ENCODE data around the gene RNF17. TPM values are rescaled to one million over a fixed set of nuclear protein-coding genes. Genes with fewer than 3 reads are reported as not detected.

Gene RNF17
- total and polyA plus RNA-seq, 12 donors = 0.13 to 0.14 TPM; not detected in 10

DNA sequence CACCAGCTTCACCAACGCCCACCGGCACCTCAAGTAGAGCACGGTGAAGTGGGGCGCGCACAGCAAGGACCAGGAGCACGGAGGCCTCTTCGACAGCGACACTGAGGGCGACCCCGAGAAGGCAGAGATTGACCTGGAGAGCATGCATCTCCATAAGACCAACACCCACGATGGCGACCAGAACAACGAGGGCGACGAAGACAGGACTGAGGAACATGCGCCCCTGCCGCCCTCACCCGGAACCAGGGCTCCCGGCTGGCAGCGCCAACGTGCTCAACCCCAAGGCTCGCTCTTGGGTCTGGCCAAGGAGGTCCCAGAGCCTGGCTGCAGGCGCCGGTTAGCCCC is 18.5 kb upstream of the RNF17 start:
- Histone ChIP-seq H3K36me3 (no peaks in the 10 kb centered on the region), H3K9me3 (no peaks in the 10 kb centered on the region), H3K27ac (no peak overlapping the region), H3K27me3 (peaks cover 22 to 72% (median 66%) of the 10 kb centered on the region in 7 donors), H3K4me3 (no peak overlapping the region), H3K4me1 (peaks cover 0 to 37% (median 16%) of the 10 kb centered on the region in 9 donors)
- TF ChIP-seq, protein P1, sequence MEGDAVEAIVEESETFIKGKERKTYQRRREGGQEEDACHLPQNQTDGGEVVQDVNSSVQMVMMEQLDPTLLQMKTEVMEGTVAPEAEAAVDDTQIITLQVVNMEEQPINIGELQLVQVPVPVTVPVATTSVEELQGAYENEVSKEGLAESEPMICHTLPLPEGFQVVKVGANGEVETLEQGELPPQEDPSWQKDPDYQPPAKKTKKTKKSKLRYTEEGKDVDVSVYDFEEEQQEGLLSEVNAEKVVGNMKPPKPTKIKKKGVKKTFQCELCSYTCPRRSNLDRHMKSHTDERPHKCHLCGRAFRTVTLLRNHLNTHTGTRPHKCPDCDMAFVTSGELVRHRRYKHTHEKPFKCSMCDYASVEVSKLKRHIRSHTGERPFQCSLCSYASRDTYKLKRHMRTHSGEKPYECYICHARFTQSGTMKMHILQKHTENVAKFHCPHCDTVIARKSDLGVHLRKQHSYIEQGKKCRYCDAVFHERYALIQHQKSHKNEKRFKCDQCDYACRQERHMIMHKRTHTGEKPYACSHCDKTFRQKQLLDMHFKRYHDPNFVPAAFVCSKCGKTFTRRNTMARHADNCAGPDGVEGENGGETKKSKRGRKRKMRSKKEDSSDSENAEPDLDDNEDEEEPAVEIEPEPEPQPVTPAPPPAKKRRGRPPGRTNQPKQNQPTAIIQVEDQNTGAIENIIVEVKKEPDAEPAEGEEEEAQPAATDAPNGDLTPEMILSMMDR (IDR thresholded peaks at IDR 0.05) = no peak
- 48 to 49% methylated on average over 23 to 24 of the region's 24 CpGs for WGBS, 2 donors
- no peak for ATAC-seq
- intact Hi-C loops (cut with DNase I) = no loop called here
- DNase-seq = no peak

DNA sequence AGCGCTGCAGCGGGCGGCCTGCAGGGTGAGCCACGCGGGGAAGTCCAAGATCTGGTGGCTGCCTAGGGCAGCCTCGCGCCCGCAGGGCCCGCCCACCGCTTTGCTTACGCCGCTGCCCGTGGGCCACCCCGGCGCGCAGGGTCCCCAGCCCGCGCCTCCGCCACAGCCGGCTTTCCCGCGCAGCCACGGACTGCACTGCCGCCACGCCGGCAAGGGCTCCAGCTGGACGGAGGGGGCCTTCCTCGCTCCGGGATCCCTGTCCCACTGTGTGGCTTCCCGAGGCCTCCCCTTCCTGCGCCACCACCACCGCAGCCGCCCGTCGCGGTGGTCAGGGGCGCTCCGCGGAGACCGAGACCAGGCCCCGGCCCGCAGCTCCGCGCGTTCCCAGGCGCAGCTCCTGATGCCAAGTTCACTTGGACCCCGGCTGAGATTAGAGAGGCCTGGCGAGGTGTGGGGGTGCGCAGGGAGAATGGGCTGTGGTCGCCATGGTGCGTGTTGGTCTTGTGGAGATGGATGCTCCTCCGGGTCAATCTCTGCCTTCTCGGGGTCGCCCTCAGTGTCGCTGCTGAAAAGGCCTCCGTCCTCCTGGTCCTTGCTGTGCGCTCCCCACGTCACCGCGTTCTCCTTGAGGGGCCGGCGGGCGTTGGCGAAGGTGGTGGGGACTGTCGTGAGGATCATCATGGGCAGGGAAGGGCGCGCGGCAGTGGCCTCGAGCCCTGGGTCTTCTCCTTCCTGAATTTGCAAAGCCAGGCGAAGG is 17.9 kb upstream of the RNF17 start:
- no peak for ATAC-seq
- WGBS, 2 donors = 4 to 5% methylated on average over 69 to 70 of the region's 70 CpGs
- H3K27me3 ChIP-seq = peaks cover 22 to 76% (median 68%) of the 10 kb centered on the region in 7 donors

DNA sequence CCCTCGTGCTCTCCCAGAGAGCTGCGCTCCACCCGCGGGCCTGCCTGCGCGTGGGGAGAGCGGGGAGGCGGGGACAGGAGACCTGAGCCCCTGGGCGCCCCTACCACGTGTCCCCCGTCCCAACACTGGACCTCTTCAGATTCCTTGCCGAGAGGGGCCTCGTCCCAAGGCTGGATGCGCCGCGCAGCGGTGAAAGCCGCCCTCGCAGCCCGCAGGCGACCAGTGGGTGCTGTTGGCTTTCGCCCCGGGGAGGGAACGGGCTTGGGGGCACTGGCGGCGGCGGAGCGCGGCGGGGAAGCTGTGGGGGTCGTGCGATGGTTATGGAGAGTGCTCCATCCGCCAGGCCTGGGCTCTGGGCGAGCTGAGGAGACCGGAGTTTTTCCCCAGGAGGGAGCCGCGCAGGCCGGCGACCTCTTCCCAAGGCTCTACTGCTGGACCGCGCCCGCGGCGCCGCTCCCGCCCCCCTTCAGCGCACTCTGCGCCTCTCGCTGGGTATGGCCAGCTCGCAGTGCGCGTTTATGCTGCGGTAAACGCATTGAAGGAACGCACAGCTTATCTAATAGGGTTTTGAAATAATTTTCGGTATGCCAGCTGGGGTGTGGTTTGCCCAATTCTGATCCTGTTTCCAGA is 17.2 kb upstream of the RNF17 start:
- TF ChIP-seq, protein P1 (IDR thresholded peaks at IDR 0.05) = peak in 4 of 9 donors; percentile 7 to 23 (median 16)
- peak in 3 of 8 donors; percentile 38 to 47 (median 40) for ATAC-seq
- intact Hi-C loops (cut with DNase I) = no loop called here

More for the DNA sequence above, 17.9 kb upstream of the RNF17 start:
- intact Hi-C loops (cut with DNase I) = no loop called here
- TF ChIP-seq, protein P1 (IDR thresholded peaks at IDR 0.05) = no peak
- Histone ChIP-seq H3K4me3 (peak overlapping the region in 5 of 10 donors; percentile 15 to 52 (median 41)), H3K36me3 (no peaks in the 10 kb centered on the region), H3K27ac (no peak overlapping the region), H3K4me1 (peaks cover 0 to 37% (median 16%) of the 10 kb centered on the region in 9 donors), H3K9me3 (no peaks in the 10 kb centered on the region)
- no peak for DNase-seq

GRCh38 chr13:24747248-24748060 is 16.5 kb upstream of the RNF17 start:
- WGBS, 2 donors = 1% methylated on average over 59 to 61 of the region's 61 CpGs
- DNase-seq (no peak), ATAC-seq (peak in 3 of 8 donors; percentile 27 to 37 (median 29))
- Histone ChIP-seq H3K27ac (no peak overlapping the region), H3K4me1 (peaks cover 0 to 28% (median 16%) of the 10 kb centered on the region in 9 donors), H3K27me3 (peaks cover 22 to 87% (median 77%) of the 10 kb centered on the region in 7 donors), H3K9me3 (no peaks in the 10 kb centered on the region), H3K36me3 (no peaks in the 10 kb centered on the region), H3K4me3 (peak overlapping the region in 9 of 10 donors; percentile 14 to 52 (median 37))
- TF ChIP-seq, protein P1 (IDR thresholded peaks at IDR 0.05) = no peak
- intact Hi-C loops (cut with DNase I) = no loop called here

More for the DNA sequence above, 17.2 kb upstream of the RNF17 start:
- no peaks in the 10 kb centered on the region for H3K36me3 ChIP-seq
- H3K27me3 ChIP-seq = peaks cover 22 to 82% (median 70%) of the 10 kb centered on the region in 7 donors
- H3K4me1 ChIP-seq = peaks cover 0 to 36% (median 16%) of the 10 kb centered on the region in 9 donors
- H3K27ac ChIP-seq = no peak overlapping the region
- no peak for DNase-seq
- WGBS, 2 donors = 1% methylated on average over 56 of the region's 56 CpGs
- H3K9me3 ChIP-seq = no peaks in the 10 kb centered on the region
- peak overlapping the region in 8 of 10 donors; percentile 15 to 52 (median 38) for H3K4me3 ChIP-seq

Data from heart right ventricle (tissue), 16 donors.